A549 (cell line): Measurements from ENCODE around the gene DOK6. TPM values are rescaled to one million over a fixed set of nuclear protein-coding genes. Genes with fewer than 3 reads are reported as not detected.

Experiments
- ATAC-seq, 2 experiments: fragments of 200-7000 bp in 1 of 2; fragments of >200 bp in 1 of 2; cut with Nextera tagmentation in 1 of 2; cut with Tn5 transposase in 1 of 2; 3 replicates each; pipeline versions ENCODE4 v1.8.0 to v1.9.1; 2018 to 2020; ENCODE audit warnings: mild to moderate bottlenecking in 1 of 2, moderate library complexity in 1 of 2
- CTCF ChIA-PET: fragments of 300-600 bp; sonication (Branson Sonifier 250); formaldehyde crosslinking; extraction: SDS; loops from one replicate; lab custom pipeline; 2021; ENCODE audit warnings: antibody characterized with exemption, inconsistent platforms; lab: Yijun Ruan, JAX
- POLR2A ChIA-PET: fragments of 350-600 bp; formaldehyde crosslinking; extraction: SDS; loops from one replicate; lab custom pipeline; 2021; ENCODE audit warnings: antibody characterized with exemption, inconsistent platforms; lab: Yijun Ruan, JAX
- DNase-seq, 2 experiments: peaks; one replicate each; pipeline versions ENCODE4 v3.0.0 to v3.0.0-alpha.2; 2011 to 2016; ENCODE audit warnings: low read depth in 1 of 2, low spot score in 1 of 2
- FAIRE-seq: peaks from 2 replicates; lab custom pipeline; 2011; peaks lifted over from hg19 to GRCh38; lab: Jason Lieb, UNC
- H3K27ac ChIP-seq, 2 experiments: fragments of >200 bp; sonication (Bioruptor Twin); formaldehyde crosslinking; 3 replicates each; pipeline ENCODE4 v1.5.1; 2016 to 2017
- H3K4me1 ChIP-seq: fragments of >200 bp; sonication (Bioruptor Twin); formaldehyde crosslinking; 3 replicates; pipeline ENCODE4 v1.6.1; 2016
- H3K4me2 ChIP-seq: fragments of >200 bp; sonication (Bioruptor Twin); formaldehyde crosslinking; 3 replicates; pipeline ENCODE4 v1.6.1; 2016
- H3K4me3 ChIP-seq: fragments of >200 bp; sonication (Bioruptor Twin); formaldehyde crosslinking; 3 replicates; pipeline ENCODE4 v1.5.1; 2016
- H3K9me3 ChIP-seq: fragments of >200 bp; sonication (Bioruptor Twin); formaldehyde crosslinking; 3 replicates; pipeline ENCODE4 v1.6.1; 2016
- CBX2 ChIP-seq: fragments of 200-600 bp; sonication (generic); IDR thresholded peaks from 2 replicates; pipeline ENCODE4 v1.6.1; 2016; ENCODE audit warnings: low read depth, mild to moderate bottlenecking, borderline replicate concordance
- EHF ChIP-seq: fragments of 250-450 bp; sonication (Bioruptor Pico); IDR thresholded peaks from 2 replicates; pipeline ENCODE4 v1.5.0; 2020; ENCODE audit warnings: mild to moderate bottlenecking
- EHMT2 ChIP-seq: fragments of 200-600 bp; sonication (generic); IDR thresholded peaks from 2 replicates; pipeline ENCODE4 v1.6.1; 2016; ENCODE audit warnings: antibody characterized with exemption, low read depth, mild to moderate bottlenecking, moderate library complexity
- FOSB ChIP-seq: fragments of 250-450 bp; sonication (Bioruptor Pico); IDR thresholded peaks from 2 replicates; pipeline ENCODE4 v1.5.0; 2020; ENCODE audit warnings: mild to moderate bottlenecking, moderate library complexity
- FOSL2 ChIP-seq, 2 experiments: fragments of 450-650 bp in 1 of 2; fragments of >200 bp in 1 of 2; sonication (Bioruptor Twin) in 1 of 2; formaldehyde crosslinking; IDR thresholded peaks; 2 replicates each; pipeline versions ENCODE4 v1.5.0 to v1.6.1; 2016 to 2020; ENCODE audit warnings: mild to moderate bottlenecking in 1 of 2, moderate library complexity in 1 of 2
- FOXS1 ChIP-seq: fragments of 250-450 bp; sonication (Bioruptor Pico); IDR thresholded peaks from 2 replicates; pipeline ENCODE4 v1.5.0; 2020; ENCODE audit warnings: mild to moderate bottlenecking, moderate library complexity
- HDAC2 ChIP-seq: fragments of 200-600 bp; sonication (generic); IDR thresholded peaks from 2 replicates; pipeline ENCODE4 v1.6.1; 2016
- JUN ChIP-seq, 2 experiments: fragments of >200 bp; sonication (Bioruptor Twin); formaldehyde crosslinking; IDR thresholded peaks; 2 replicates in 1 of 2; 3 replicates in 1 of 2; pipeline ENCODE4 v1.6.1; 2016 to 2017
- KDM1A ChIP-seq: fragments of 200-600 bp; sonication (generic); IDR thresholded peaks from 2 replicates; pipeline ENCODE4 v1.6.1; 2016; ENCODE audit warnings: low read depth, mild to moderate bottlenecking
- KDM5A ChIP-seq: fragments of 200-600 bp; sonication (generic); IDR thresholded peaks from 2 replicates; pipeline ENCODE4 v1.6.1; 2016; ENCODE audit warnings: antibody characterized with exemption, mild to moderate bottlenecking
- MAFK ChIP-seq: fragments of 450-650 bp; IDR thresholded peaks from 2 replicates; pipeline ENCODE4 v1.6.1; 2014; ENCODE audit not compliant: partially characterized antibody
- MAZ ChIP-seq: fragments of 150-350 bp; IDR thresholded peaks from 2 replicates; pipeline ENCODE4 v1.6.1; 2014; ENCODE audit warnings: antibody characterized with exemption, low read depth, low read length, borderline replicate concordance
- RNF2 ChIP-seq: fragments of 200-600 bp; sonication (generic); IDR thresholded peaks from 2 replicates; pipeline ENCODE4 v1.6.1; 2016; ENCODE audit warnings: low read depth, mild to moderate bottlenecking, antibody characterized with exemption, moderate library complexity, borderline replicate concordance
- TP53 ChIP-seq: fragments of 250-450 bp; sonication (Bioruptor Pico); IDR thresholded peaks from 2 replicates; pipeline ENCODE4 v1.5.0; 2021; ENCODE audit warnings: mild to moderate bottlenecking, moderate library complexity
- ZFP36 ChIP-seq: fragments of 450-650 bp; IDR thresholded peaks from 2 replicates; pipeline ENCODE4 v1.6.1; 2014; ENCODE audit warnings: borderline replicate concordance; ENCODE audit not compliant: partially characterized antibody
- ZSCAN20 ChIP-seq: fragments of 250-450 bp; sonication (Bioruptor Pico); IDR thresholded peaks from 2 replicates; pipeline ENCODE4 v1.8.0; 2022; ENCODE audit warnings: mild to moderate bottlenecking, moderate library complexity
- whole genome bisulfite sequencing: methylation state at CpG from one replicate; pipeline ENCODE4 v1.1.6; 2017; ENCODE audit errors: missing lambda C conversion rate; 5-methylcytosine and 5-hydroxymethylcytosine counted together
- polyA plus RNA-seq, 4 experiments: library from polyadenylated mRNA; depleted of rRNA in 3 of 4; stranded (reverse); fragments of >200 nt; fragmentation: RNase III in 1 of 4; extraction: RNeasy Plus Mini Kit Qiagen cat#74134 plus additional on column Dnase treatment in 1 of 4; gene quantifications; 2 replicates in 3 of 4; 3 replicates in 1 of 4; pipeline ENCODE4 v1.2.3, GENCODE V29; 2011 to 2017
- TF ChIP-seq, protein P1 (sequence below): fragments of >200 bp; sonication (Bioruptor Twin); formaldehyde crosslinking; IDR thresholded peaks from 3 replicates; pipeline ENCODE4 v1.5.1; 2016
- TF ChIP-seq, protein P2 (sequence below): fragments of 150-350 bp; IDR thresholded peaks from 2 replicates; pipeline ENCODE4 v1.6.1; 2014; ENCODE audit warnings: low read depth, mild to moderate bottlenecking, low read length
- TF ChIP-seq, protein P3 (sequence below): fragments of >200 bp; sonication (Bioruptor Twin); formaldehyde crosslinking; IDR thresholded peaks from 2 replicates; pipeline ENCODE4 v1.6.1; 2016
- TF ChIP-seq, protein P4 (sequence below): IDR thresholded peaks from 2 replicates; pipeline ENCODE4 v1.6.1; 2012; ENCODE audit warnings: low read depth, borderline replicate concordance
- TF ChIP-seq, protein P5 (sequence below): IDR thresholded peaks from 2 replicates; pipeline ENCODE4 v1.6.1; 2012

DOK6 gene
- polyA plus RNA-seq, 2 of the 4 experiments (the other 2 are of a cell fraction): not detected

DNA sequence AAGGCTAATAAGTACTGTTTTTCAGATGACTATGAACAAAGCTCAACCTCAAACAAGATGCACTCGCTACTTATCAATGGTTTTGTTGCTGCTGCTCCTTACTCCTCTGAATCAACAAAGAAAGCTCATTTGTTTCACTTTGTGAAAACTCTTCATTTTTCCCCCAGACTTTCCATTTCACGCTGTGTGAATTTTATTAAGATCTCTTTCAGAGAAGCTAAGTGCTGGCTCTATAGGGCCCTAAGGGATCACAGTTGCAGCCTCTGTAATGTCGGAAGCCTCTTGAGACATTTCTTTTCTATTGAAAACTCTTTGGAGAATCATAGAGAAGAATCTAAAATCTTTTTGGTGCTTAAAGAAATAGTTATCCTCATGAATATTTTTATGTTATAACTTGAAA, 337.2 kb downstream of the DOK6 start:
- TF ChIP-seq, protein P1, sequence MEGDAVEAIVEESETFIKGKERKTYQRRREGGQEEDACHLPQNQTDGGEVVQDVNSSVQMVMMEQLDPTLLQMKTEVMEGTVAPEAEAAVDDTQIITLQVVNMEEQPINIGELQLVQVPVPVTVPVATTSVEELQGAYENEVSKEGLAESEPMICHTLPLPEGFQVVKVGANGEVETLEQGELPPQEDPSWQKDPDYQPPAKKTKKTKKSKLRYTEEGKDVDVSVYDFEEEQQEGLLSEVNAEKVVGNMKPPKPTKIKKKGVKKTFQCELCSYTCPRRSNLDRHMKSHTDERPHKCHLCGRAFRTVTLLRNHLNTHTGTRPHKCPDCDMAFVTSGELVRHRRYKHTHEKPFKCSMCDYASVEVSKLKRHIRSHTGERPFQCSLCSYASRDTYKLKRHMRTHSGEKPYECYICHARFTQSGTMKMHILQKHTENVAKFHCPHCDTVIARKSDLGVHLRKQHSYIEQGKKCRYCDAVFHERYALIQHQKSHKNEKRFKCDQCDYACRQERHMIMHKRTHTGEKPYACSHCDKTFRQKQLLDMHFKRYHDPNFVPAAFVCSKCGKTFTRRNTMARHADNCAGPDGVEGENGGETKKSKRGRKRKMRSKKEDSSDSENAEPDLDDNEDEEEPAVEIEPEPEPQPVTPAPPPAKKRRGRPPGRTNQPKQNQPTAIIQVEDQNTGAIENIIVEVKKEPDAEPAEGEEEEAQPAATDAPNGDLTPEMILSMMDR: no peak
- TF ChIP-seq FOSB (no peak), KDM5A (no peak), ZFP36 (no peak), CBX2 (no peak), HDAC2 (no peak)
- TF ChIP-seq, protein P2, sequence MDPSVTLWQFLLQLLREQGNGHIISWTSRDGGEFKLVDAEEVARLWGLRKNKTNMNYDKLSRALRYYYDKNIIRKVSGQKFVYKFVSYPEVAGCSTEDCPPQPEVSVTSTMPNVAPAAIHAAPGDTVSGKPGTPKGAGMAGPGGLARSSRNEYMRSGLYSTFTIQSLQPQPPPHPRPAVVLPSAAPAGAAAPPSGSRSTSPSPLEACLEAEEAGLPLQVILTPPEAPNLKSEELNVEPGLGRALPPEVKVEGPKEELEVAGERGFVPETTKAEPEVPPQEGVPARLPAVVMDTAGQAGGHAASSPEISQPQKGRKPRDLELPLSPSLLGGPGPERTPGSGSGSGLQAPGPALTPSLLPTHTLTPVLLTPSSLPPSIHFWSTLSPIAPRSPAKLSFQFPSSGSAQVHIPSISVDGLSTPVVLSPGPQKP: no peak
- POLR2A ChIA-PET: no interaction called here
- H3K4me3 ChIP-seq: no peak overlapping the region
- H3K4me2 ChIP-seq: no peak overlapping the region
- DNase-seq (no peak), ATAC-seq (no peak), FAIRE-seq (no peak)
- no peaks in the 10 kb centered on the region for H3K4me1 ChIP-seq
- H3K9me3 ChIP-seq: no peaks in the 10 kb centered on the region
- 86% methylated on average over 3 of the region's 3 CpGs for WGBS
- CTCF ChIA-PET: no interaction called here
- H3K27ac ChIP-seq: no peak overlapping the region

DNA sequence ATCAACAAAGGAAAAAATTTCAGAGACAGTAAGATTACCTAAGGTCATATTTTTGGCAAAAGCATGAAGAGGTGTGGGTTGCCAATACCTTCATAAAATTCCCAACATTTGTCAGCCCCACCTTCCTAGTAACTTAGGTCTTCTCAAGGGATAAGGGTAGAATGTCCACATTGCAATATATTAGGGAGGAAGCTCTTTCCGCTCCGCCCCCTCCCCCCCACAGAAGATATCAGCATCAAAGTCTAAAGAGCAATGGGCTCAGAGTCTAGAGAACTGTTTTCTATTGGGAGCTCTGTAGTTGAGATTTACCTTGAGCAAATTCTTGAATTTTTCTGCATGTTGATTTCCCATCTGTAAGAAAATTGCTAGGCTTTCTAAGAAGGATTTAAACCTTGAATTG, 346.7 kb downstream of the DOK6 start:
- Histone ChIP-seq H3K4me2 (no peak overlapping the region), H3K9me3 (no peaks in the 10 kb centered on the region), H3K4me3 (no peak overlapping the region), H3K27ac (no peak overlapping the region), H3K4me1 (no peaks in the 10 kb centered on the region)
- no peak for FAIRE-seq
- WGBS: 16% methylated on average over 2 of the region's 2 CpGs
- DNase-seq: no peak
- POLR2A ChIA-PET: no interaction called here
- no peak for ATAC-seq
- CTCF ChIA-PET: no interaction called here
- no peak for TF ChIP-seq RNF2
- TF ChIP-seq ZSCAN20 (CRISPR knock-in tag): no peak
- TF ChIP-seq MAFK: no peak
- no peak for TF ChIP-seq EHF (CRISPR knock-in tag)
- no peak for TF ChIP-seq TP53 (CRISPR knock-in tag)
- no peak for TF ChIP-seq EHMT2
- TF ChIP-seq, protein P3, sequence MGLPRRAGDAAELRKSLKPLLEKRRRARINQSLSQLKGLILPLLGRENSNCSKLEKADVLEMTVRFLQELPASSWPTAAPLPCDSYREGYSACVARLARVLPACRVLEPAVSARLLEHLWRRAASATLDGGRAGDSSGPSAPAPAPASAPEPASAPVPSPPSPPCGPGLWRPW: no peak
- TF ChIP-seq KDM1A: no peak
- TF ChIP-seq JUN (IDR thresholded peaks at IDR 0.05): no peak
- TF ChIP-seq FOXS1 (CRISPR knock-in tag): no peak
- TF ChIP-seq FOSL2 (IDR thresholded peaks at IDR 0.05): no peak
- no peak for TF ChIP-seq FOSL2 (CRISPR knock-in tag; IDR thresholded peaks at IDR 0.05)
- TF ChIP-seq, protein P1: no peak
- TF ChIP-seq, protein P4, sequence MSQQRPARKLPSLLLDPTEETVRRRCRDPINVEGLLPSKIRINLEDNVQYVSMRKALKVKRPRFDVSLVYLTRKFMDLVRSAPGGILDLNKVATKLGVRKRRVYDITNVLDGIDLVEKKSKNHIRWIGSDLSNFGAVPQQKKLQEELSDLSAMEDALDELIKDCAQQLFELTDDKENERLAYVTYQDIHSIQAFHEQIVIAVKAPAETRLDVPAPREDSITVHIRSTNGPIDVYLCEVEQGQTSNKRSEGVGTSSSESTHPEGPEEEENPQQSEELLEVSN: no peak
- TF ChIP-seq, protein P5, sequence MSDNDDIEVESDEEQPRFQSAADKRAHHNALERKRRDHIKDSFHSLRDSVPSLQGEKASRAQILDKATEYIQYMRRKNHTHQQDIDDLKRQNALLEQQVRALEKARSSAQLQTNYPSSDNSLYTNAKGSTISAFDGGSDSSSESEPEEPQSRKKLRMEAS: no peak
- TF ChIP-seq MAZ: no peak
